Fibroblast of lung (primary cell): ENCODE results near the gene SYMPK. TPM values are rescaled to one million over a fixed set of nuclear protein-coding genes. Genes with fewer than 3 reads are reported as not detected.

Experiments used
- DNase-seq, 2 donors: peaks; one replicate each; pipeline versions ENCODE4 v3.0.0 to v3.0.0-alpha.2; 2010; ENCODE audit warnings: low read depth in 2 of 2
- H2AFZ ChIP-seq: 2 replicates; pipeline ENCODE4 v1.5.1; 2012; ENCODE audit warnings: low read length, control low read depth, inconsistent platforms
- H3K27ac ChIP-seq: 2 replicates; pipeline ENCODE4 v1.5.1; 2011; ENCODE audit warnings: low read length, control low read depth; ENCODE audit not compliant: insufficient read depth
- H3K27me3 ChIP-seq: 2 replicates; pipeline ENCODE4 v1.5.1; 2011; ENCODE audit warnings: mild to moderate bottlenecking, low read length; ENCODE audit not compliant: control insufficient read depth, insufficient read depth
- H3K36me3 ChIP-seq: 2 replicates; pipeline ENCODE4 v1.5.1; 2011; ENCODE audit warnings: low read length; ENCODE audit not compliant: control insufficient read depth, insufficient read depth
- H3K4me1 ChIP-seq: 2 replicates; pipeline ENCODE4 v1.5.1; 2011; ENCODE audit warnings: low read length; ENCODE audit not compliant: control insufficient read depth, insufficient read depth; ENCODE audit errors: extremely low read depth
- H3K4me2 ChIP-seq: 2 replicates; pipeline ENCODE4 v1.5.1; 2011; ENCODE audit warnings: low read length, control low read depth; ENCODE audit not compliant: insufficient read depth; ENCODE audit errors: extremely low read depth
- H3K4me3 ChIP-seq, 4 experiments: fragments of 200-600 bp in 1 of 4; sonication (generic) in 1 of 4; replicated peaks in 1 of 4; 2 replicates each; pipeline ENCODE4 v1.5.1; 2011 to 2016; ENCODE audit warnings: low read length in 4 of 4, low read depth in 3 of 4, mild to moderate bottlenecking in 3 of 4, control low read depth in 2 of 4, inconsistent platforms in 1 of 4, mixed read lengths in 1 of 4; ENCODE audit not compliant: insufficient read depth in 1 of 4; ENCODE audit errors: control extremely low read depth in 1 of 4
- H3K79me2 ChIP-seq: 2 replicates; pipeline ENCODE4 v1.5.1; 2012; ENCODE audit warnings: mild to moderate bottlenecking, low read length, inconsistent platforms; ENCODE audit not compliant: control insufficient read depth, insufficient read depth
- H3K9ac ChIP-seq: 2 replicates; pipeline ENCODE4 v1.5.1; 2011; ENCODE audit warnings: mild to moderate bottlenecking, low read length, control low read depth; ENCODE audit not compliant: insufficient read depth
- H3K9me3 ChIP-seq: 2 replicates; pipeline ENCODE4 v1.5.1; 2012; ENCODE audit warnings: low read depth, low read length; ENCODE audit not compliant: control insufficient read depth, insufficient read depth
- H4K20me1 ChIP-seq: 2 replicates; pipeline ENCODE4 v1.5.1; 2011; ENCODE audit warnings: low read length; ENCODE audit not compliant: control insufficient read depth, insufficient read depth; ENCODE audit errors: extremely low read depth
- EZH2 ChIP-seq: IDR thresholded peaks from 2 replicates; pipeline ENCODE4 v1.5.1; 2012; ENCODE audit warnings: low read length, control low read depth, mild to moderate bottlenecking; ENCODE audit errors: missing control alignments
- polyA plus RNA-seq, 2 donors: library from polyadenylated mRNA; depleted of rRNA in 1 of 2; stranded (reverse) in 1 of 2; unstranded in 1 of 2; fragments of >200 nt; gene quantifications; 2 replicates each; pipeline ENCODE4 v1.2.1, GENCODE V29; 2011 to 2012; ENCODE audit warnings: missing spikeins in 1 of 2
- total RNA-seq: library from RNA; depleted of rRNA; stranded (reverse); fragments of >200 nt; gene quantifications from 2 replicates; pipeline ENCODE4 v1.2.1, GENCODE V29; 2014
- TF ChIP-seq, protein P1 (sequence below), 2 donors: IDR thresholded peaks in 1 of 2; conservative IDR thresholded peaks in 1 of 2; 1 replicate in 1 of 2; 2 replicates in 1 of 2; pipeline ENCODE4 v1.5.1; 2011 to 2012; ENCODE audit warnings: low read length in 2 of 2, control low read depth in 1 of 2, inconsistent platforms in 1 of 2, low read depth in 1 of 2, mild to moderate bottlenecking in 1 of 2

SYMPK gene
- total and polyA plus RNA-seq, 2 donors (not counting 1 experiment from before 2014, with no cell fraction given), result 32.2 to 48.2 TPM

DNA sequence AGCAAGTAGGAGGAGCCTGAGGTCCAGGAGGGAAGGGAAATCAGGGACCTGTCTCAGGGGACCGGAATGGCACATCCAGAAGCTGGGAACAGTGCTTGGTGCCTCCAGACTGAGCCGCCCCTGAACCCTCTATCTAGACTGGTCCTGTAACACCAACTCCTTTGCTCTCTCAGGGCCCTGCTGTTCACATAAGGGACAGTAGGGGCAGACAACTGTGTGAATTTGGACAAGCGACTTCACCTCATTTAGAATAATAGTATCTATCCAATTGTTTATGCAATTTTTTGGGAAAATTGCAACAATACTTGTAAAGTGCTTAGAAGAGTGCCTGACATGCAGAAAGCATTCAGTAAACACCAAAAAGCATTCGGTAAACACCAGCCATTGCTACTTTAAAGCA lies 14.0 kb downstream of the SYMPK start:
- no peaks in the 10 kb centered on the region for H3K27me3 ChIP-seq
- H3K79me2 ChIP-seq, result no peaks in the 10 kb centered on the region
- no peaks in the 10 kb centered on the region for H3K9me3 ChIP-seq
- no peak for TF ChIP-seq EZH2
- TF ChIP-seq, protein P1, sequence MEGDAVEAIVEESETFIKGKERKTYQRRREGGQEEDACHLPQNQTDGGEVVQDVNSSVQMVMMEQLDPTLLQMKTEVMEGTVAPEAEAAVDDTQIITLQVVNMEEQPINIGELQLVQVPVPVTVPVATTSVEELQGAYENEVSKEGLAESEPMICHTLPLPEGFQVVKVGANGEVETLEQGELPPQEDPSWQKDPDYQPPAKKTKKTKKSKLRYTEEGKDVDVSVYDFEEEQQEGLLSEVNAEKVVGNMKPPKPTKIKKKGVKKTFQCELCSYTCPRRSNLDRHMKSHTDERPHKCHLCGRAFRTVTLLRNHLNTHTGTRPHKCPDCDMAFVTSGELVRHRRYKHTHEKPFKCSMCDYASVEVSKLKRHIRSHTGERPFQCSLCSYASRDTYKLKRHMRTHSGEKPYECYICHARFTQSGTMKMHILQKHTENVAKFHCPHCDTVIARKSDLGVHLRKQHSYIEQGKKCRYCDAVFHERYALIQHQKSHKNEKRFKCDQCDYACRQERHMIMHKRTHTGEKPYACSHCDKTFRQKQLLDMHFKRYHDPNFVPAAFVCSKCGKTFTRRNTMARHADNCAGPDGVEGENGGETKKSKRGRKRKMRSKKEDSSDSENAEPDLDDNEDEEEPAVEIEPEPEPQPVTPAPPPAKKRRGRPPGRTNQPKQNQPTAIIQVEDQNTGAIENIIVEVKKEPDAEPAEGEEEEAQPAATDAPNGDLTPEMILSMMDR (conservative IDR thresholded peaks at IDR 0.05 in 1 of 2, IDR thresholded peaks at IDR 0.05 in 1 of 2; ENCODE audit: low read depth in 1 of 2, low read length in 2 of 2), result peak; percentile 5 to 44
- H3K4me2 ChIP-seq, result no peak overlapping the region
- H3K4me1 ChIP-seq, result no peaks in the 10 kb centered on the region
- no peaks in the 10 kb centered on the region for H4K20me1 ChIP-seq
- no peak overlapping the region for H3K27ac ChIP-seq
- H2AFZ ChIP-seq, result no peak overlapping the region
- H3K4me3 ChIP-seq, result no peak overlapping the region
- DNase-seq, result no peak
- H3K36me3 ChIP-seq, result peaks cover 39% of the 10 kb centered on the region
- no peak overlapping the region for H3K9ac ChIP-seq

DNA sequence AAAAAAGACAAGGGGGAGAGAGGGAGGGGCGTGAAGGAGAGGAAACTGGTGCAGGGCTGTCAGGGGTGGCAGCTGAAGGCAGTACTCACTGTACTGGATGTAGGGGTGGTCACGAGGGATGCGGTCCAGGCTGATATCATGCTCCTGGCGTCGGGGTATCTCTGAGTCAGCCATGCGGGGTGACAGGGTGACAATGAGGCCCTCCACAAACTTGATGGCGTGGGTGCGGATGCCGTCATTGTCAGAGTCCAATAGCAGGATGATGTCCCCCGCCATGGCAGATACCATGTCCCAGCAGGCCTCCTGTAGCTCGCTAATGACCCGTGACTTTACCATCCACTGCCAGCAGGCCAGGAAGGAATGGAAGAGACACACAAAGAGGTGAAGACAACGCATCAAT lies 15.3 kb downstream of the SYMPK start:
- H2AFZ ChIP-seq, result no peak overlapping the region
- TF ChIP-seq, protein P1 (conservative IDR thresholded peaks at IDR 0.05 in 1 of 2, IDR thresholded peaks at IDR 0.05 in 1 of 2; ENCODE audit: low read depth in 1 of 2, low read length in 2 of 2), result no peak
- TF ChIP-seq EZH2, result no peak
- no peaks in the 10 kb centered on the region for H3K27me3 ChIP-seq
- H3K4me3 ChIP-seq, result no peak overlapping the region
- H3K79me2 ChIP-seq, result no peaks in the 10 kb centered on the region
- H3K9me3 ChIP-seq, result no peaks in the 10 kb centered on the region
- peaks cover 36% of the 10 kb centered on the region for H3K36me3 ChIP-seq
- no peaks in the 10 kb centered on the region for H4K20me1 ChIP-seq
- DNase-seq, result no peak
- no peak overlapping the region for H3K27ac ChIP-seq
- H3K4me2 ChIP-seq, result no peak overlapping the region
- H3K9ac ChIP-seq, result no peak overlapping the region
- H3K4me1 ChIP-seq, result no peaks in the 10 kb centered on the region

DNA sequence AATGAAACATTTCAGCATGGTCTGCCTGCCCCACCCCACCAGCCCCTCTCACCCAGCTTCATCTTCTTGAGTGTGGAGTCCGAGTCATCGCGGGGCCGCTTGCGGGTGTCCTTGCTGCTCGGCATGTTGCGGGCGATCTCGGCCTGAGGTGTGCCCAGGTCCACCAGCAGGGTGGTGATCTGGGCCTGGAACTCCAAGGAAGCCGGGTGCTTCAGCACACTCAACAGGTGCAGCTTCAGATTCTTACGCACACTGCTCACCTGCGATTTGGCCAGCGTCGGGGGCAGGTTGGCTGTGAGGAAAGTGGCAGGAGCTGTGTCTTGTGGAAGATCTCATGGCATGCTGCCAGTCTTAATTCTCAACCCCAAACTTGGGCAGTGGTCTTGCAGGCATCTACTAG lies 20.7 kb downstream of the SYMPK start:
- peaks cover 20% of the 10 kb centered on the region for H3K36me3 ChIP-seq
- H3K9ac ChIP-seq, result no peak overlapping the region
- DNase-seq, result no peak
- H3K27me3 ChIP-seq, result no peaks in the 10 kb centered on the region
- H2AFZ ChIP-seq, result no peak overlapping the region
- no peaks in the 10 kb centered on the region for H3K79me2 ChIP-seq
- H3K4me1 ChIP-seq, result no peaks in the 10 kb centered on the region
- H4K20me1 ChIP-seq, result no peaks in the 10 kb centered on the region
- no peaks in the 10 kb centered on the region for H3K9me3 ChIP-seq
- H3K4me3 ChIP-seq, result no peak overlapping the region
- H3K27ac ChIP-seq, result no peak overlapping the region
- TF ChIP-seq EZH2, result no peak
- TF ChIP-seq, protein P1 (conservative IDR thresholded peaks at IDR 0.05 in 1 of 2, IDR thresholded peaks at IDR 0.05 in 1 of 2; ENCODE audit: low read depth in 1 of 2, low read length in 2 of 2), result no peak
- no peak overlapping the region for H3K4me2 ChIP-seq
